Inferior parietal cortex (tissue), 1 donor: ENCODE measurements around the gene ASXL2.
"Not testable (repeated sequence)": the region's sequence is repeated elsewhere in the genome, so short reads cannot be mapped to it uniquely, and the experiment has no call there.

Source experiments
- DNase-seq: peaks from one replicate; pipeline ENCODE4 v3.0.0-alpha.2; 2016; ENCODE audit errors: extremely low spot score

ASXL2 gene

GRCh38 chr2:25833566-25833965, 44.7 kb downstream of the ASXL2 start:
- no peak for DNase-seq

- DNase-seq: no peak
Observed at GRCh38 chr2:25832897-25833296, 45.4 kb downstream of the ASXL2 start.

- DNase-seq: no peak
Observed at GRCh38 chr2:25831746-25832449, 46.4 kb downstream of the ASXL2 start.

- DNase-seq: no peak
Observed at GRCh38 chr2:25829828-25830227, 48.5 kb downstream of the ASXL2 start.

- no peak for DNase-seq
Observed at GRCh38 chr2:25829377-25829704, 48.9 kb downstream of the ASXL2 start.

- DNase-seq: not testable (repeated sequence)
Observed at GRCh38 chr2:25828532-25829376, 49.5 kb downstream of the ASXL2 start.

GRCh38 chr2:25825238-25825637, 53.0 kb downstream of the ASXL2 start:
- no peak for DNase-seq

- no peak for DNase-seq
Observed at GRCh38 chr2:25824718-25825117, 53.6 kb downstream of the ASXL2 start.

- no peak for DNase-seq
Observed at GRCh38 chr2:25824216-25824615, 54.1 kb downstream of the ASXL2 start.

GRCh38 chr2:25822190-25823117, 55.8 kb downstream of the ASXL2 start:
- DNase-seq: no peak

GRCh38 chr2:25821225-25822056, 56.8 kb downstream of the ASXL2 start:
- DNase-seq: no peak

GRCh38 chr2:25819597-25820039, 58.7 kb downstream of the ASXL2 start:
- DNase-seq: no peak

- DNase-seq: no peak
Observed at GRCh38 chr2:25817630-25818029, 60.7 kb downstream of the ASXL2 start.

- no peak for DNase-seq
Observed at GRCh38 chr2:25817006-25817405, 61.3 kb downstream of the ASXL2 start.

- DNase-seq: no peak
Observed at GRCh38 chr2:25816249-25816648, 62.0 kb downstream of the ASXL2 start.

GRCh38 chr2:25814681-25815080, 63.6 kb downstream of the ASXL2 start:
- DNase-seq: no peak

GRCh38 chr2:25810428-25810827, 67.9 kb downstream of the ASXL2 start:
- DNase-seq: no peak

- DNase-seq: no peak
Observed at GRCh38 chr2:25809646-25810045, 68.6 kb downstream of the ASXL2 start.

GRCh38 chr2:25808006-25808383, 70.3 kb downstream of the ASXL2 start:
- no peak for DNase-seq

- no peak for DNase-seq
Observed at GRCh38 chr2:25806941-25807340, 71.3 kb downstream of the ASXL2 start.

- no peak for DNase-seq
Observed at GRCh38 chr2:25805987-25806386, 72.3 kb downstream of the ASXL2 start.
